ENCODE measurements around the gene CXCL3. TPM values are rescaled to one million over a fixed set of nuclear protein-coding genes. Genes with fewer than 3 reads are reported as not detected.

CXCL3 gene
- total and polyA plus RNA-seq, 9 of the 15 experiments (the other 6 are each of a cell fraction or from before 2014, with no cell fraction given), result 2.3 to 8.9 (median 6.1) TPM

DNA sequence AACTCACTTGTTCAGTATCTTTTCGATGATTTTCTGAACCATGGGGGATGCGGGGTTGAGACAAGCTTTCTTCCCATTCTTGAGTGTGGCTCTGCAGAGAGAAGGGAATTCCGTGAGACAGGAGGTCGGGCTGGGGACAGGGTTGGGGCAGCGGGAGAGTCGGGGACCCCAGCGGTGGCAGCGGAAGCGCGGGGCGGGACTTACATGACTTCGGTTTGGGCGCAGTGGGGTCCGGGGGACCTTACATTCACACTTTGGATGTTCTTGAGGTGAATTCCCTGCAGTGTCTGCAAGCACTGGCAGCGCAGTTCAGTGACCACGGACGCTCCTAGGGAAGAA, 434 bp downstream of the CXCL3 start (continued):
- TF ChIP-seq, protein P1, sequence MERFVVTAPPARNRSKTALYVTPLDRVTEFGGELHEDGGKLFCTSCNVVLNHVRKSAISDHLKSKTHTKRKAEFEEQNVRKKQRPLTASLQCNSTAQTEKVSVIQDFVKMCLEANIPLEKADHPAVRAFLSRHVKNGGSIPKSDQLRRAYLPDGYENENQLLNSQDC (CRISPR knock-in tag; IDR thresholded peaks at IDR 0.05), result no peak
- TF ChIP-seq, protein P2, sequence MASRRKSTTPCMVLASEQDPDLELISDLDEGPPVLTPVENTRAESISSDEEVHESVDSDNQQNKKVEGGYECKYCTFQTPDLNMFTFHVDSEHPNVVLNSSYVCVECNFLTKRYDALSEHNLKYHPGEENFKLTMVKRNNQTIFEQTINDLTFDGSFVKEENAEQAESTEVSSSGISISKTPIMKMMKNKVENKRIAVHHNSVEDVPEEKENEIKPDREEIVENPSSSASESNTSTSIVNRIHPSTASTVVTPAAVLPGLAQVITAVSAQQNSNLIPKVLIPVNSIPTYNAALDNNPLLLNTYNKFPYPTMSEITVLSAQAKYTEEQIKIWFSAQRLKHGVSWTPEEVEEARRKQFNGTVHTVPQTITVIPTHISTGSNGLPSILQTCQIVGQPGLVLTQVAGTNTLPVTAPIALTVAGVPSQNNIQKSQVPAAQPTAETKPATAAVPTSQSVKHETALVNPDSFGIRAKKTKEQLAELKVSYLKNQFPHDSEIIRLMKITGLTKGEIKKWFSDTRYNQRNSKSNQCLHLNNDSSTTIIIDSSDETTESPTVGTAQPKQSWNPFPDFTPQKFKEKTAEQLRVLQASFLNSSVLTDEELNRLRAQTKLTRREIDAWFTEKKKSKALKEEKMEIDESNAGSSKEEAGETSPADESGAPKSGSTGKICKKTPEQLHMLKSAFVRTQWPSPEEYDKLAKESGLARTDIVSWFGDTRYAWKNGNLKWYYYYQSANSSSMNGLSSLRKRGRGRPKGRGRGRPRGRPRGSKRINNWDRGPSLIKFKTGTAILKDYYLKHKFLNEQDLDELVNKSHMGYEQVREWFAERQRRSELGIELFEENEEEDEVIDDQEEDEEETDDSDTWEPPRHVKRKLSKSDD (conservative IDR thresholded peaks at IDR 0.05; ENCODE audit: low read length), result no peak
- TF ChIP-seq, protein P3, sequence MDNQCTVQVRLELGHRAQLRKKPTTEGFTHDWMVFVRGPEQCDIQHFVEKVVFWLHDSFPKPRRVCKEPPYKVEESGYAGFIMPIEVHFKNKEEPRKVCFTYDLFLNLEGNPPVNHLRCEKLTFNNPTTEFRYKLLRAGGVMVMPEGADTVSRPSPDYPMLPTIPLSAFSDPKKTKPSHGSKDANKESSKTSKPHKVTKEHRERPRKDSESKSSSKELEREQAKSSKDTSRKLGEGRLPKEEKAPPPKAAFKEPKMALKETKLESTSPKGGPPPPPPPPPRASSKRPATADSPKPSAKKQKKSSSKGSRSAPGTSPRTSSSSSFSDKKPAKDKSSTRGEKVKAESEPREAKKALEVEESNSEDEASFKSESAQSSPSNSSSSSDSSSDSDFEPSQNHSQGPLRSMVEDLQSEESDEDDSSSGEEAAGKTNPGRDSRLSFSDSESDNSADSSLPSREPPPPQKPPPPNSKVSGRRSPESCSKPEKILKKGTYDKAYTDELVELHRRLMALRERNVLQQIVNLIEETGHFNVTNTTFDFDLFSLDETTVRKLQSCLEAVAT (IDR thresholded peaks at IDR 0.05), result peak in 1 of 2 experiments; percentile 26; a peak in 1 of 4 replicates
- no peak for TF ChIP-seq RB1 (IDR thresholded peaks at IDR 0.05; ENCODE audit: low read depth)
- TF ChIP-seq, protein P4, sequence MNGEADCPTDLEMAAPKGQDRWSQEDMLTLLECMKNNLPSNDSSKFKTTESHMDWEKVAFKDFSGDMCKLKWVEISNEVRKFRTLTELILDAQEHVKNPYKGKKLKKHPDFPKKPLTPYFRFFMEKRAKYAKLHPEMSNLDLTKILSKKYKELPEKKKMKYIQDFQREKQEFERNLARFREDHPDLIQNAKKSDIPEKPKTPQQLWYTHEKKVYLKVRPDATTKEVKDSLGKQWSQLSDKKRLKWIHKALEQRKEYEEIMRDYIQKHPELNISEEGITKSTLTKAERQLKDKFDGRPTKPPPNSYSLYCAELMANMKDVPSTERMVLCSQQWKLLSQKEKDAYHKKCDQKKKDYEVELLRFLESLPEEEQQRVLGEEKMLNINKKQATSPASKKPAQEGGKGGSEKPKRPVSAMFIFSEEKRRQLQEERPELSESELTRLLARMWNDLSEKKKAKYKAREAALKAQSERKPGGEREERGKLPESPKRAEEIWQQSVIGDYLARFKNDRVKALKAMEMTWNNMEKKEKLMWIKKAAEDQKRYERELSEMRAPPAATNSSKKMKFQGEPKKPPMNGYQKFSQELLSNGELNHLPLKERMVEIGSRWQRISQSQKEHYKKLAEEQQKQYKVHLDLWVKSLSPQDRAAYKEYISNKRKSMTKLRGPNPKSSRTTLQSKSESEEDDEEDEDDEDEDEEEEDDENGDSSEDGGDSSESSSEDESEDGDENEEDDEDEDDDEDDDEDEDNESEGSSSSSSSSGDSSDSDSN (IDR thresholded peaks at IDR 0.05; ENCODE audit: borderline replicate concordance in 1 of 2, low read depth in 2 of 2, low read length in 2 of 2), result no peak

Measured in K562 (cell line).